ENCODE results near the gene SGIP1.
"Not testable (repeated sequence)": the region's sequence is repeated elsewhere in the genome, so short reads cannot be mapped to it uniquely, and the experiment has no call there.

The SGIP1 gene

GRCh38 chr1:66556161-66556611 lies 22.2 kb downstream of the SGIP1 start:
- DNase-seq = no peak

- DNase-seq = no peak
Measured at GRCh38 chr1:66557157-66557556, 23.2 kb downstream of the SGIP1 start.

- no peak for DNase-seq
Measured at GRCh38 chr1:66559517-66559916, 25.6 kb downstream of the SGIP1 start.

GRCh38 chr1:66562561-66562960 lies 28.6 kb downstream of the SGIP1 start:
- DNase-seq = no peak

- no peak for DNase-seq
Measured at GRCh38 chr1:66563094-66563800, 29.3 kb downstream of the SGIP1 start.

GRCh38 chr1:66563941-66564630 lies 30.1 kb downstream of the SGIP1 start:
- no peak for DNase-seq

- DNase-seq = no peak
Measured at GRCh38 chr1:66570196-66570595, 36.2 kb downstream of the SGIP1 start.

- no peak for DNase-seq
Measured at GRCh38 chr1:66571789-66572188, 37.8 kb downstream of the SGIP1 start.

- DNase-seq = no peak
Measured at GRCh38 chr1:66575739-66576138, 41.8 kb downstream of the SGIP1 start.

GRCh38 chr1:66576645-66577044 lies 42.7 kb downstream of the SGIP1 start:
- no peak for DNase-seq

- DNase-seq = no peak
Measured at GRCh38 chr1:66578841-66579240, 44.9 kb downstream of the SGIP1 start.

- no peak for DNase-seq
Measured at GRCh38 chr1:66580081-66580480, 46.1 kb downstream of the SGIP1 start.

GRCh38 chr1:66583021-66583420 lies 49.1 kb downstream of the SGIP1 start:
- DNase-seq = no peak

GRCh38 chr1:66585002-66585401 lies 51.0 kb downstream of the SGIP1 start:
- no peak for DNase-seq

- DNase-seq = no peak
Measured at GRCh38 chr1:66589326-66589725, 55.4 kb downstream of the SGIP1 start.

- not testable (repeated sequence) for DNase-seq
Measured at GRCh38 chr1:66592106-66592507, 58.2 kb downstream of the SGIP1 start.

- no peak for DNase-seq
Measured at GRCh38 chr1:66596191-66596590, 62.2 kb downstream of the SGIP1 start.

GRCh38 chr1:66597500-66597899 lies 63.5 kb downstream of the SGIP1 start:
- no peak for DNase-seq

- DNase-seq = no peak
Measured at GRCh38 chr1:66598670-66599069, 64.7 kb downstream of the SGIP1 start.

- DNase-seq = no peak
Measured at GRCh38 chr1:66599346-66599745, 65.4 kb downstream of the SGIP1 start.

- no peak for DNase-seq
Measured at GRCh38 chr1:66599899-66600737, 66.2 kb downstream of the SGIP1 start.

- DNase-seq = no peak
Measured at GRCh38 chr1:66605419-66605997, 71.6 kb downstream of the SGIP1 start.

GRCh38 chr1:66606362-66607065 lies 72.6 kb downstream of the SGIP1 start:
- DNase-seq = no peak
